ENCODE data around the gene GDPD5.

GDPD5 gene, protein sequence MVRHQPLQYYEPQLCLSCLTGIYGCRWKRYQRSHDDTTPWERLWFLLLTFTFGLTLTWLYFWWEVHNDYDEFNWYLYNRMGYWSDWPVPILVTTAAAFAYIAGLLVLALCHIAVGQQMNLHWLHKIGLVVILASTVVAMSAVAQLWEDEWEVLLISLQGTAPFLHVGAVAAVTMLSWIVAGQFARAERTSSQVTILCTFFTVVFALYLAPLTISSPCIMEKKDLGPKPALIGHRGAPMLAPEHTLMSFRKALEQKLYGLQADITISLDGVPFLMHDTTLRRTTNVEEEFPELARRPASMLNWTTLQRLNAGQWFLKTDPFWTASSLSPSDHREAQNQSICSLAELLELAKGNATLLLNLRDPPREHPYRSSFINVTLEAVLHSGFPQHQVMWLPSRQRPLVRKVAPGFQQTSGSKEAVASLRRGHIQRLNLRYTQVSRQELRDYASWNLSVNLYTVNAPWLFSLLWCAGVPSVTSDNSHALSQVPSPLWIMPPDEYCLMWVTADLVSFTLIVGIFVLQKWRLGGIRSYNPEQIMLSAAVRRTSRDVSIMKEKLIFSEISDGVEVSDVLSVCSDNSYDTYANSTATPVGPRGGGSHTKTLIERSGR

DNA sequence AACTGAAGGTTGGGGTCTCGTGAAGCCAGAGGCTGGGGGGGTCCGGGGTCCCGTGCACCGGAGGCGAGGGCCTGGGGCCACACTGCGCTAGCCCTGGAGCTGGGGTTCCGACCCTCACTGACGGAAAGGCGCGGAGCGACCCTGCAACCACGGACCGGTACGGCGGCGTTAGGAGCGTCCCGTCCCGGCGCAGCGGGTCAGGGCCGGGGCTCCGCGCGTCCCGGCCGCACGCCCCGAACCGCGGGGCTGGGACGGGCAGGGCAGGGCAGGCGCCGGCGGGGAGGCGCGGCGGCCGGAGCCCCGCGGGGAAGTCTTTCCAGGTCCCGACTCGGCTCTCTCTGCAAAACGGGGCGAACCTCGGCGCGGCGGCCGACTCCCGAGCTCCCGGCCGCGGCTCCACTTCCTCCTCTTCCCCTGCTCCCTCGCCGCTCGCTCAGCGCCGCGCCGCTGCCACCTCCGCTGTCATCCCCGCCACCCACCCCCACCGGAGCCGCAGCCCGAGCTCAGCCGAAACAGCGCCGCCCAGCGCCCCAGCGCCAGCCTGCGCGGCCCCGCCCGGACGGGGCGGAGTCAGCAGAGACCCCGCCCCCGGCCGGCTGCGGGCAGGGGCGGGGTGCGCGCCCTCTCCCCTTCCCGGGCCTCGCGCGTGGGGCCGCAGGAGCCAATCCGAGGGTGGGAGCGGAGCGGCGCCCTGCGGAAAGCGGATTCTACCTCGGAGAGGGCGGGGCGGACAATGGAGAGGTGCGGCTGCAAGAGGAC, at the start of gene GDPD5:
TSS of gene GDPD5 (minus strand) at position 509 of the 759 bp plus-strand sequence. CDS start 48,206 bp downstream, outside the sequence.
- DNase-seq (ENCODE audit: low read depth): peak; percentile 52

DNA sequence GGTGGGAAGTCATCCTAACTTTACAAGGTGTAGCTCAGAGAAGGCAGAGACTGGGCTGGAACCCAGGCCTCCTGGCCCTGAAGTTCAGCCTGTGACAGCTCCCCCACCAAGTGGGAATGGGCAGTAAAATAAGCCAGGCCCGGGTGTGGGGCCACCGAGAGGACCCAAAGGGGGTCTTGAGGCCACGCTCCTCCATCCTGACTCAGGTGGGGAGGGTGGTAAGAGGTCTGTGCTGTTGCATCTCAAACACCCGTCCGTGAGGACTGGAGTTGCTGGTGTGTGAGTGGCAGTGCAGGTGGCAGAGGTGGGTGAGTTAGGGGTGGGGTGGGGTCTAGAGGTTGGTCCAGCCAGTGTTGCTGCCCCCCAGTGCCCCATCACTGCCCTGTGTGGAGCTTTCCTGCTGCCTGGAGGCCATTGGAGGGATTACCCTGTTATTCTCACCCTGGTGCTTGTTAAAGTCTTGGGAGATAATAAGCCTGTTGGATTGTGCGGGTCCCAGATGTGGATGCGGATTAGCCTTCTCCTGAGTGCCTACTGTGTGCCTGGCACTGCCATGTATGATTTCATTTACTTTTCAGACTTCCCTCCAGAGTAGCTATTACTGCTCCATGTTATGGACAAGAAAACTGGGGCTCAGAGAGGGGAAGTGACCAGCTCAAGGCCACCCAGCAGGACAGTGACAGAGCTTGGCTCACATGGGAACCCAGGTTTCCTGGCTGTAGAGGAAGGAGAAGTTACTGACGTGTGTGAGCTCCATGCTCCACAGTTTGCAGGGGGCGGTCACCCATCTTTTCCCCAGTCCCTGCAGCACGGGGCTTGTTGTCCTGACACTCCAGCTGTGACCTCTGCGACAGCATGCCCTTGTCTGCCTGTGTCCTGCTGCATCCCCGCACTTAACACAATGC, 49.2 kb upstream of the GDPD5 start:
- no peak for DNase-seq (ENCODE audit: low read depth)

DNA sequence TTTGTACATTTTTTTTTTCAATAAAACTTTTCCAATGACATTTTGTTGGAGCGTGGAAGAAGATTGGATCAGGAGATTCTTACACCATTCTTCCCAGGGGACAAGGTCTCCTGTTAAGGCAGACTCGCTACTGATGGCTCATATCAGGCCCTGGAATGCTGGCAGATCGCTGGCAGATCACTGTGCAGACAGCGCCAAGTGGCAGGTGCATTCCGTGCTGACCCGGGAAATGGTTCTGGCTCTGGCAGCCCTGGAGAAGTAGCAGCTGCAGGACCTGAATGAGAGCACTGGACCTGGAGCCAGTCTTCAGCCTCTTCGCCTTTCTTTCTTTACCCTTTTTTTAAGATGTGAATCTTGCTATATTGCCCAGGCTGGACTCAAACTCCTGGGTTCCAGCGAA, 47.0 kb upstream of the GDPD5 start:
- no peak for DNase-seq (ENCODE audit: low read depth)

DNA sequence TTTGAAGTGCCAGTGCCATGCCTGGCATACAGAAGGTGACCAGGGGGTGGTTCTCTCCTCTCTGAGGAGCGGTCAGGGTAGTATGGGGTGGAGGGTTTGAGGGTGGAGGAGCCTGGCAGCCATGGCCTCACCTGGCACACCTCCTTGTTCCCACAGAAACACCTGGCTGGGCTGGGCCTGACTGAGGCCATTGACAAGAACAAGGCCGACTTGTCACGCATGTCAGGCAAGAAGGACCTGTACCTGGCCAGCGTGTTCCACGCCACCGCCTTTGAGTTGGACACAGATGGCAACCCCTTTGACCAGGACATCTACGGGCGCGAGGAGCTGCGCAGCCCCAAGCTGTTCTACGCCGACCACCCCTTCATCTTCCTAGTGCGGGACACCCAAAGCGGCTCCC, 45.9 kb upstream of the GDPD5 start:
- no peak for DNase-seq (ENCODE audit: low read depth)

DNA sequence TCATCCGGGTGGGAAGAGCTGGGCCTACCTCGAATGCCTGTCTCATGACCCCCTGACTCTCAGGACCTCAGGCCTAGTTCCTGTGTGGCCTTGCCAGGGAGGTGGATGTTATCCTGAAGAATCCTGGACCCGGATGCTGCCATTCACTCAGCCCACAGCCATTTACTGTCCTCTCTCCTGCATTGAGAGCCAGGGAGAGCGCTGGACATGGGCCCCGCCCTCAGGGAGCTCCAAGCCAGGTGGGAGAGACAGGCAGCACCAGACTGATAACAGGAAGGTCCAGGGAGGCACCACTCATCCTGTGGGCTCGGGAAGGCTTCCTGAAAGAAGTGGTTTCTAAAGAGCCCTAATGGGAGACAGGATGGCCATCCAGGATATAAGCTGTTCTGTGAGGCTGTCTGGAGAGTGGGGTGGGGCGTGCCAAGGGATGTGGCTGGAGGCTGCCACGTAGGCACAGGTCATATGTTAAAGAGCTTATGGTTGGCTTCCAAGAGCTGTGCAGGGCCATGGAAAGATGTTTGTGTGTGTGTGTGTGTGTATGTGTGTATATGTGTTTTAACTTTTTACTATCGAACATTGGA, 44.9 kb upstream of the GDPD5 start:
- no peak for DNase-seq (ENCODE audit: low read depth)

DNA sequence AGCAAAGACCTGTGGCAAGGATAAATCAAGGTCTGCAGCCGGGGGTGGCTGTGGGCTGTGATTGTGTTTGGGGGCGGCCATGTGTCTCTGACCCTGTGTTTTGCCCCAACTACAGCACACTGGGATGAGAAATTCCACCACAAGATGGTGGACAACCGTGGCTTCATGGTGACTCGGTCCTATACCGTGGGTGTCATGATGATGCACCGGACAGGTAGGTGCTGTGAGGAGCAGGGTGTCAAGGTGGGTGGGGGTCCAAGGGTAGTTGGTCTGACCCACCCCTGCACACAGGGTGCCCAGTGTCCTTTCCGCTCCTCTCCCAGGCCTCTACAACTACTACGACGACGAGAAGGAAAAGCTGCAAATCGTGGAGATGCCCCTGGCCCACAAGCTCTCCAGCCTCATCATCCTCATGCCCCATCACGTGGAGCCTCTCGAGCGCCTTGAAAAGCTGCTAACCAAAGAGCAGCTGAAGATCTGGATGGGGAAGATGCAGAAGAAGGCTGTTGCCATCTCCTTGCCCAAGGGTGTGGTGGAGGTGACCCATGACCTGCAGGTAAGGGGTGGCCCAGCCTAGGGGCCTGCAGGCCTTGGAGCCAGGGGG, 43.0 kb upstream of the GDPD5 start:
- DNase-seq (ENCODE audit: low read depth): no peak

DNA sequence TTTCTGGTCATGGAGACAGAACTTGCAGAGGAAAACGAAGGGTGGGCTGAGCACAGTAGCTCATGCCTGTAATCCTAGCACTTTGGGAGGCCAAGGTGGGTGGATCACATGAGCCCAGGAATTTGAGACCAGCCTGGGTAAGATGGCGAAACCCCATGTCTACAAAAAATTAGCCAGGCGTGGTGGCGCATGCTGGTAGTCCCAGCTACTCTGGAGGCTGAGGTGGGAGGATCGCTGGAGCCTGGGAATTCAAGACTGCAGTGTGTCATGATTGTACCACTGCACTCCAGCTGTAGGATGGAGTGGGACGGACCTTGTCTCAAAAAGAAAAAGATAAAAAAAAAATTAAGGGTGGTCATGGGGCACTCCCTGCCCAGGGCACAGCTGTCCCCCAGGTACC, 42.2 kb upstream of the GDPD5 start:
- DNase-seq (ENCODE audit: low read depth): no peak

DNA sequence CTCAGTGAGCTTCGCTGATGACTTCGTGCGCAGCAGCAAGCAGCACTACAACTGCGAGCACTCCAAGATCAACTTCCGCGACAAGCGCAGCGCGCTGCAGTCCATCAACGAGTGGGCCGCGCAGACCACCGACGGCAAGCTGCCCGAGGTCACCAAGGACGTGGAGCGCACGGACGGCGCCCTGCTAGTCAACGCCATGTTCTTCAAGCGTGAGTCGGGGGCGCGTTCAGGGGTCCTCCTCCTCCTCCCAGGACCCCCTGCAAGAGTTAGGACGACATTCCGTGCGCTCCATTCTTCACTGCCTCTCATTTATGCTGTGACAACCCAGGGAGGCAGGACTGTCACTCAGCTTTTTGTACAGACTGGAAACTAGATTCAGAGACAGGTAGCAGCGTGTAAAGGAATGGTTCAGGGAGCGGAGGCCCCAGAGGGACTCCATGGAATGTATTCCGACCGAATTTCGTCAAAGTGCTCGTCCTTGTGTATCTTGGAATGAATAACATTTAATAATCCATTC, 41.1 kb upstream of the GDPD5 start:
- DNase-seq (ENCODE audit: low read depth): no peak

DNA sequence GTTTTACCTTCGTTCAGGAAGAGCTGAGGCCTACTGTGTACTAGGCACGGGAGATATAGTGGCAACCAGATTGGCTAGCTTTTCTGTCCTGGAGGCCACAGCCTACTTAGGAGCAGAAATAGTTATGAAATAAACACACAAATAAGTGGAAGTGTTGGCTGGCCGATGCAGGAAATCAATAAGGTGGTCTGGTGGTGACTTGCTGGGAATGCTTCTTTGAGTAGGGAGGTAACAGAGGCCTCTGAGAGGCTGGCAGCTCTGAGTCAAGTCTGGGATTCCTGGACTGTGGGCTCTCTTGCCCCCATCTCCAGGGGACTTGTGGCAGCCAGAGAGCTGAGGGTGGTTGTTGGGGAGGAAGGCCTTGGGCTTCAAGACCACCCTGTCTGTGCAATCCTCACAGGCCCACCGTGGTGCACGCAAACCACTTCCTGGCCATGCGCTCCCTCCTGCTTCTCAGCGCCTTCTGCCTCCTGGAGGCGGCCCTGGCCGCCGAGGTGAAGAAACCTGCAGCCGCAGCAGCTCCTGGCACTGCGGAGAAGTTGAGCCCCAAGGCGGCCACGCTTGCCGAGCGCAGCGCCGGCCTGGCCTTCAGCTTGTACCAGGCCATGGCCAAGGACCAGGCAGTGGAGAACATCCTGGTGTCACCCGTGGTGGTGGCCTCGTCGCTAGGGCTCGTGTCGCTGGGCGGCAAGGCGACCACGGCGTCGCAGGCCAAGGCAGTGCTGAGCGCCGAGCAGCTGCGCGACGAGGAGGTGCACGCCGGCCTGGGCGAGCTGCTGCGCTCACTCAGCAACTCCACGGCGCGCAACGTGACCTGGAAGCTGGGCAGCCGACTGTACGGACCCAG, 40.4 kb upstream of the GDPD5 start:
- no peak for DNase-seq (ENCODE audit: low read depth)

DNA sequence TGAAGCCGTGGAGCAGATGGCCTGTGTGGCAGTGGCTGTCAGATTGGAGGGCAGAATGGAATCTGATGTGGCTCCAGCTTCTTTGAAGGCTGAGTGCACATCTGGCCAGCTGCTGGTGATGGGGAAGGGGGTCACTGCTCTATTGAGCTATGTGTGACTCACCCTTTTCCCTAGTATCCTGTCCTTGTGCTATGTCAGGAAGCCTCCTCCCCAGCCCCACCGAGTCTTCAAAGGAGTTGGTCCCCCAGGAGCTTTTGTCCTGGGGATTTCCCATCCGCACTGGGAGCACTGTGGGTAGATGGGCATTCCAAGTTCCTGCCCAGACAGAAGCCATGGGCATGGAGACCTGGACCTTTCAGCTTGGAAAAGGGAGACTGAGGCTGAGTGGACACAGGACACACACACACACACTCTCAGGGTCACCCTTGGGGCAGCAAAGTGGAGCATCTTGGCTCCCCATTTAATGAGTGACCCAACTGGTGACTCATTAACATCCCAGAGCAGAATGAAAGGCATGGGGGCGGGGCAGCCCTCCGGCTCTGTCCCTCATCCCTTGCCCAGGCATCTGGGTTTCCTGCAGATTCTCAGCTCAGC, 39.6 kb upstream of the GDPD5 start:
- peak; percentile 78 for DNase-seq (ENCODE audit: low read depth)

DNA sequence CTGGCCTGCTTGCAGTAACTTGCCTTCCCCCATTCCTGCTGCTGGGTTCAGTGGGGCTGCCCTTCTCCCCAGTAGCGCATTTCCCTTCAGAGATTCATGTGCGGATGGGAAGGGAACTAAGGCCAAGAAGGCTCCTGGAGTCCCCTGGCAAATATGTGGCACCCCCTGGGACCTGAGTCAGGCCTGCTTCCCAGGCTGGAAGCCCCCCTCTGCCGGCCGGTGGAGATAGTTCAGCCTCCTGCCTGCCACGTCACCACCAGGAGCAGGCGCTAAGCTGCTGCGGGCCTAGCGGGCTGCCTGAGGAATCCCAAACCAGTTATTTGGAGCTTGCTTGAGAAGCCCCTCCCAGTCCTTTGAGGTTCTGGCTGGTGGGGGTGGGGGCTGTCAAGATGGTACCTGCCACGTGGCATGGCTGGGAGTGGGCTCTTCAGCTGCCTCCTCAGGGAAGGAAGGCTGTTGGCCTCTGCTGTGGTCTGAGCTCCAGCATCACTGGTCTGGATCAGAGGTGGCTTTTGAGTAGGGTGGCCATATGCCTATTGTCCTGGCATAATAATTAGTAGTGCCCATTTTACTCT, 38.3 kb upstream of the GDPD5 start:
- DNase-seq (ENCODE audit: low read depth): peak; percentile 89

DNA sequence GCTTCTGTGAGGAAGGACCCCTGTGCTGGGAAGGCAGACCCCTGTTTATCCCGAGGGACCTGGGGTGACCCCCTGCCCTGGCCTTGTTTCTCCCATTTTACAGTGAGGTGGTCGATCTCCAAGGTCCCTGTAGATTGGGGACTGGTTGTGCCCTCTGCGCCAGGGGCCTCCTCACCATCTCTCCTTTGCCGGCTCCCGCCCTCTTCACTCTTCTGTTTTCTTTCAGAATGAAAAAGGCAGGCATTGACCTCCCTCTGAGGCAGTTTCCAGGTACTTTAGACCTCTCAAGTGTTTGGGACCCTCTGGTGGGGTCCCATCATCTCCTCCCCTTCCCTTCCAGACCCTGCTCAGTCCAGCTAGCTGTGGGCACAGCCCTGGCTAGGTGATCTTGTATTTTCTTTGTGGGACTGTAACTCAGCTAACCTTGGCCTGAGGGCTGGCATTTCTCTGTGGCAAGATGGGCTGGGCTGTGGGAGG, 37.8 kb upstream of the GDPD5 start:
- no peak for DNase-seq (ENCODE audit: low read depth)

DNA sequence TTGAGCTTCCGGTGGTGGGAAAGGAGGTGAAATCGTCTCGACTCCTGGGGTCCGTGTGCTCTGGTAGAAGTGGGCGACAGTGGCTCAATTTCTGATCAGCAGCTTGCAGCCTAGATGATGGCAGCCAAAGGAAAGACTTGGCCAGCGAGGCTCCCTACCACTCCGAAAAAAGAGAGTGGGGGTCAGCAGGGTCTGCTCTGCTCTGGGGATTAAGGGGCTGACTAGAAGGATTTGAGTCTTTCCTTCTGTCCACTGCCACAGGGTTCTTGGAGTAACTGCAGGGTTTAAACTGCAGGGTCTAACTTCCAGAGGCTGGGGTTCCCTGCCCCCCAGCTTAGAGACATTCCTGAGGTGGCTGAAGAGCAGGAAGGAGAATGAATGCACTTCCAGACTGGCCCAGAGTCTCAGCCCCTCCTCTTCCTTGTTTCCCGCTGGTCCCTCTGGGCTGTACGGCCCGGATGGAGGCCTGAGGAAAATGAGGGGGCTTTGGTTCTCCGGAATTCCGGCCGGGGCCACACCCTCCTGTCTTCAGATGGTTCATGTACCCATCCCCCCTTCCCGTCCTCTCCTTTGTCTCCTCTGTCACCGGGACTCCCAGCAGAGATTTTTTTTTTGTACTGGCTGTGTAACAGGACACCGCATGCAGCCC, 37.2 kb upstream of the GDPD5 start:
- no peak for DNase-seq (ENCODE audit: low read depth)

DNA sequence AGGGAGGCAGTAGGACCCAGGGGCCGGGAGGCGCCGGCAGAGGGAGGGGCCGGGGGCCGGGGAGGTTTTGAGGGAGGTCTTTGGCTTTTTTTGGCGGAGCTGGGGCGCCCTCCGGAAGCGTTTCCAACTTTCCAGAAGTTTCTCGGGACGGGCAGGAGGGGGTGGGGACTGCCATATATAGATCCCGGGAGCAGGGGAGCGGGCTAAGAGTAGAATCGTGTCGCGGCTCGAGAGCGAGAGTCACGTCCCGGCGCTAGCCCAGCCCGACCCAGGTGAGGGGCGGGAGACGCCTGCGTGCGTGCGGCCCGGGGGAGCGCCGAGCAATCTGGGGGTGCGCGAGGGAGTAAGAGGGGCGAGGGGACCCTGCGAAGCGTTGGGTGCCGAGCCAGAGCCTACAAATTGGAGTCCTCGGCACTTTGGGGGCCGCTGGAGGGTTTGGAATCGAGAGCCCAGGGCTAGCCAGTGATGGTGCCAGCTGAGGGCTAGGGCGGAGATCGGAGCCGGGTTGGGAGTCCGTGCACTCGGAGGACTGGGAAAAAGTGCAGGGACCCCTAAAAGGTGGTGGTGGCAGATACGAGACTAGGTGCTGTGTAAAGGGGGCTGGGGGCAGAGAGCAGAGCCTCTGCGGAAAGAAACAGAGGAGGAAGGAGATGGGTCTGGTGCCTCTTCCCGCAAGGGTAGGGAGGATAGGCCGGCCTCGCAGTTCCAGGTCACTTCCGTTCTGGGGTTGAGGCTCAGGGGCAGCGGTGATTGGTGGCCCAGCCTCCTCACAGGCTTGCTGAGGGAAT, 36.5 kb upstream of the GDPD5 start, which contains the start of gene SERPINH1:
TSS of gene SERPINH1 (plus strand) at position 206 of the 788 bp plus-strand sequence. CDS start 4,097 bp downstream, outside the sequence.
- DNase-seq (ENCODE audit: low read depth): peak; percentile 81

DNA sequence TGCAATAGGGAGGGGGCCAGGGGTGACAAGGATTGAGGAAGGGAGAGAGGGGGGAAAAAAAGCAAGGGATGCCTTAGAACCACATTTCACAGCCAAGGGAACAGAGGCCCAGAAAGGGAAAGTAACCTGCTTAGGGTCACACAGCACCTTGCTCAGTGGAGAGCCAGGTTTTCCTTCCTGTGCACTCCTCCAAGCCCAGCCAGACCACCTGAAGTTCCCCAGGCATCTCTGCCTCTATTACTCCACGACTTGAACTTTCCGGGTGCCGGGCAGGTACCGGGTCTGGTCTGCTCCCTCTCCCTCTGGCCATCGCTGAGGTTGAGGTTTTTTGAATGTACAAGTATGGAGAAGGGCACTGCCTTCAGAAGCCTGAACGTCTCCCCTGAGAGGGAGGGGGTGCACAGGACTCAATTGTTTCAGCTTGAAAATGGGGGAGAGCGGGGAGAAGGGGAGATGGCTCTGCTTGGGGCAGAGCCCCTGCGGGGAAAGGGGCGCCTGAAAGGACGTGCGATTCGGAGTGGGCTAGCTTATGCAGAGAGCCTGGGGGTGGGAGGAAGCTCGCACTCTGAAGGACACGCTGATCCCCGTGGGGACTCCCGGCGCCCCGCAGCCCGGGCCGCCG, 35.8 kb upstream of the GDPD5 start:
- no peak for DNase-seq (ENCODE audit: low read depth)

DNA sequence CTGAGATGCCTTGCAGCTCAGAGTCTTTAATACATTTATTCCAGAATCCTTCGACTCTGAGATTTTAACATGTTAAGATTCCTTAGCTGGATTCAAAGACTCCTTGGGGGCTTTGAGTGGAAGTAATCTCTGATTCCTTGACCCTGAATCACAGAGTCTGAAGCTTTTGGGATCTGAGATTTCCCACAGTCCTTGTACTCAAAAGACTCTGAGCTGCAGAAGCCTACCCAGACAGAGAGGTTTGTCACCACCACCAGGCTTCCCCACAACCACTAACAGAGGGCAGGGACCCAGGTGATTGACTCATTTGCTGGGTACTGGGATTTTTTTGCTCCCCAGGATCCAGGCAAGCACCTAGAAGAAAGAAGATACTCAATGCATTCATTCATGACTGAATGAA, 34.9 kb upstream of the GDPD5 start:
- no peak for DNase-seq (ENCODE audit: low read depth)
